GM12875 (cell line): ENCODE results near the gene IQCE.

Source experiments
- H3K4me3 ChIP-seq: one replicate; pipeline ENCODE4 v1.5.1; 2011; ENCODE audit warnings: low read depth, low read length, control low read depth
- TF ChIP-seq, protein P1 (sequence below): IDR thresholded peaks from 2 replicates; pipeline ENCODE4 v1.5.1; 2011; ENCODE audit warnings: low read depth, mild to moderate bottlenecking, control low read depth, inconsistent platforms, low read length, moderate library complexity, borderline replicate concordance; ENCODE audit not compliant: insufficient read depth

The IQCE gene

DNA sequence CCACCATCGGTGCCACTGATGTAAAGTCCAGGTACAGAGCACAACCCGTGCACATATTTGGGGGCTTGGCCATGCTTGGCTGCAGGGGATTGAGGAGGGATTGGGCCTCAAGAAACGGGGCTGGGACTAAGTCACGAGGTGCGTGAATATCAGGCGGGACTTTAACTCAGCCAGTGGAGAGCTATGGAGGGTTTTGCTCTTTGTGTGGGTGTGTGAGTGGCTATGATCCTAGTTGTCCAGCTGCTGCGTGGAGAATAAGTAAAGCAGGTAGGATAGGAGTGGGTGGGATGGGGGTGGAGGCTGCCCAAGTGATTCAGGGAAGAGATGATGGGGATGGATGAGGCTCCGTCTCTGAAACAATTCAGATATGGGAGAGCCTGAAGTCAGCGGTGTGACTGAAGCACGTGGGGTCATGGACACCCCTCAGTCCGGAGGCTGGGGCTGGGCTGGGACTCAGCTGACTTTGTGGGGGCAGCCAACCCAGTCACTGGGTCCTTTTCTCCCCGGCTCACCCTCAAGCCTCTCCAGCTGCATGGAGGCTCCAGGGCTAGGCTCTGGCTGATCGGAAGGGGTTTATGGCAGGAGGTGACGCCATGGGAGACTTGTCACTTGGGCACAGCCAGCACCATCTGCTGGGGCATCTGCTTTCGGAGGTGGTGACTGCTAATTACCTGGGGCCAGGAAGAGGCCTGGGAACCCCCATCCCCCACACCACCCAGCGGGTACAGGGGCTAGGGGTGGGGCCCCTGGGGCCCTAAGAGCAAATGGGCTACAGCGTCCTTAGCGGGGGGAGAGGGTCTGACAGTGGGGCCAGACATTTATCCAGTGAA lies 40.9 kb upstream of the IQCE start:
- no peak overlapping the region for H3K4me3 ChIP-seq
- TF ChIP-seq, protein P1, sequence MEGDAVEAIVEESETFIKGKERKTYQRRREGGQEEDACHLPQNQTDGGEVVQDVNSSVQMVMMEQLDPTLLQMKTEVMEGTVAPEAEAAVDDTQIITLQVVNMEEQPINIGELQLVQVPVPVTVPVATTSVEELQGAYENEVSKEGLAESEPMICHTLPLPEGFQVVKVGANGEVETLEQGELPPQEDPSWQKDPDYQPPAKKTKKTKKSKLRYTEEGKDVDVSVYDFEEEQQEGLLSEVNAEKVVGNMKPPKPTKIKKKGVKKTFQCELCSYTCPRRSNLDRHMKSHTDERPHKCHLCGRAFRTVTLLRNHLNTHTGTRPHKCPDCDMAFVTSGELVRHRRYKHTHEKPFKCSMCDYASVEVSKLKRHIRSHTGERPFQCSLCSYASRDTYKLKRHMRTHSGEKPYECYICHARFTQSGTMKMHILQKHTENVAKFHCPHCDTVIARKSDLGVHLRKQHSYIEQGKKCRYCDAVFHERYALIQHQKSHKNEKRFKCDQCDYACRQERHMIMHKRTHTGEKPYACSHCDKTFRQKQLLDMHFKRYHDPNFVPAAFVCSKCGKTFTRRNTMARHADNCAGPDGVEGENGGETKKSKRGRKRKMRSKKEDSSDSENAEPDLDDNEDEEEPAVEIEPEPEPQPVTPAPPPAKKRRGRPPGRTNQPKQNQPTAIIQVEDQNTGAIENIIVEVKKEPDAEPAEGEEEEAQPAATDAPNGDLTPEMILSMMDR: no peak

DNA sequence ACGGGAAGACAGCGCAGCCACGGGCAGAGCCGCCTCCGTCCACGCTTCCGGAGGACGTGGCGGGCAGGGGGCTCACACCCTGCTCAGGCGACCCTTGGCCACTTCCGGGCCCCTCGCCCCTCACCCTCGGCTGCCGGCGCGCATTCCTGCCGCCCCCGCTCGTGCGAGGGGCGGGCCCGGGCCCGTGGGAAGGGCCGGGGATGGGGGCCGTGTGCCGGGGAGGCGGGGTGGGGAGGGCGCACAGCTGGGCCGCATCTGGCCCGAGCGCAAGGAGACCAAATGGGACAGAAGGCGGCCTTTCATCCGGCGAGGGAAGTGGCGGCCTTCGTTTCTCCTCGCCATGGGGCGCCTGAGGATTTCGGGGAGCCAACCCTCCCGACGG lies 40.1 kb upstream of the IQCE start:
- peak overlapping the region; percentile 49 for H3K4me3 ChIP-seq

DNA sequence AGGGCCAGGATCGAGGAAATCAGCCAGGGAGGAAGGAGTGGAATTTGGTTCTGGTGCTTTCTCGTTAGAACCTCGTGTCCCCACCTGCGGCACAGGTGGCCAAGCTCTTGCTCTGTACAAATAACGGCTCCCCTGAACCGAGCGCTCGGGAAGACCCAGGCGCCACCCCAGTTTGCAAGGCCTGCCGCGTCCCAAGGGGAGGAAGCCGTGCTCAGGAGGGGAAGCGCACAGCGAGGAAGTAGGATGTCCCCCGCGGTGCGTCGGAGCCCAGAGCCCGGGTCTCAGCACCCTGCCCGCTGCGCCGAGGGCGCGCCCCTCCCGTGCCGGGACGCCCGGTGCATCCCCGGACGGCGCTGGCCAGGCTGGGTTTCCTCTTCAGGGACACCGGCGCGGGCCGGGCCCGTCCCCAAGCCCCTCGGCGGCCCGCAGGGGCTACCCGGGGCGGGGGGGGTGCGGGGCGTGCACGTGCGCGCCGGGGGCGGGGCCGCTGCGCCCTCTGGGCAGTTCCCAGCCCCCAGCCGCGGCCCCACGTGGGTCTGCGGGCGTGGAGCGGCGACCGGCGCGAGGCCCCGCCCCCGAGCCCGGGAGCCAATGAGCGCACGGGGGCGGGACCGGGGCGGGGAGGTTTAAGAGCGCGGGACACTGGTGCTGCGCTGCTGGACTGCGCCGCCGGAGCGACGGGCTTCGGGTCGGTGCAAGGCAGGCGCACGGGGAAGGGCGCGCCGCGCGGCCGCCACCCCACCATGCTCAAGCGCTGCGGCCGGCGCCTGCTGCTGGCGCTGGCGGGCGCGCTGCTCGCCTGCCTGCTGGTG lies 39.5 kb upstream of the IQCE start, which contains the start of gene LFNG:
Gene LFNG (plus strand): TSS at position 656 of the 812 bp plus-strand sequence. CDS start 88 bp downstream, at position 744.
- TF ChIP-seq, protein P1: no peak
- H3K4me3 ChIP-seq: peak within 1 kb of the TSS; percentile 49

More for the DNA sequence above, 40.1 kb upstream of the IQCE start:
- TF ChIP-seq, protein P1: no peak

DNA sequence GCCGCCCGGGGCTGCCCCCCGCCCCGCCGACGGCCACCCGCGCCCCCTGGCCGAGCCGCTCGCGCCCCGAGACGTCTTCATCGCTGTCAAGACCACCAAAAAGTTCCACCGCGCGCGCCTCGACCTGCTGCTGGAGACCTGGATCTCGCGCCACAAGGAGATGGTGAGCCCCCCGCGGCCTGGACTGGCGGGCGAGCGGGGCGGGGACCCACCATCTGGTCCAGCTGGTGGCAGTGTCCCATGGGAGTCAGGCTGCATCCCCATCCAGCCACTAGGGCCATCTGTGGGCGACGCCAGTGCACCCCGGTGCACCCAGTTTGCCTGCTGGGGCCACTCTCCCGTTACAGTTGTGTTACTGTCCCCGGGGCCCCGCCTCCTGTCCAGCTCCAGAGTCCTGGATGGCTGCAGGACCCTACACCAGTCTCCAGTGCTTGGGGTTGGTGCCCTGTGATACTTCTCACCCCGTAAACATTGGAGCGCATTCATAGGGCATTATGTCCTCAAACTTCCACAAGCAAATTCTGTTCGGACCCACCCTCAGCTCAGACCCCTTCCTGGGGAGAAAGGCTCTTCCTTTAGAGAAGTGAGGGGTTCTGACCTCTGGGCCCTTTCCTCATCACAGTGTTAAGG lies 38.5 kb upstream of the IQCE start:
- H3K4me3 ChIP-seq: no peak overlapping the region
- TF ChIP-seq, protein P1: no peak

DNA sequence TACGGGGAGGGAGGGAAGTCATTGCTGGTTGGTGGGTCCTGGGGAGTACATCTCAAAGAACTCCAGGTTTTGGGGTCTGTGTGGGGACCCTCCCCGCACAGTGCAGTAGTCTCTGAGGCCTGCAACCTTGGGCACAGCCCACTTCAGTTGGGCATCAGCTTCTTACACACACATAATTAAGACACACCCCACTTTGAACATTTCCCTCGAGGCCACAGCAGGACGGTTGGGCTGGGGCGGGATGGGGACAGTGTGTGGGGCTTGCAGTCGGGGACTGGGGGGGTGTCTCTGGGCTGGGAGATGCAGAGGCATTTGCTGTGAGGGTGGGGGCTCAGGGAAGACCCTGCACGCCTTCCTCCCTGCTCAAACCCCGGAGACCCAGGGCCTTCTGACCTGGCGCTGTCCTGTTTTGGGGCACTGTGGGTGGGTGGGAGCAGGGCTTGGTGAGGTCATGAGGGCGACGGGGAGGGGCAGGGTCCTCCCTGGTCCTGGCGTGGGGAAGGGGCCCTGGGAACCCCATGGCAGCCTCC lies 38.0 kb upstream of the IQCE start:
- H3K4me3 ChIP-seq: no peak overlapping the region
- TF ChIP-seq, protein P1: no peak

DNA sequence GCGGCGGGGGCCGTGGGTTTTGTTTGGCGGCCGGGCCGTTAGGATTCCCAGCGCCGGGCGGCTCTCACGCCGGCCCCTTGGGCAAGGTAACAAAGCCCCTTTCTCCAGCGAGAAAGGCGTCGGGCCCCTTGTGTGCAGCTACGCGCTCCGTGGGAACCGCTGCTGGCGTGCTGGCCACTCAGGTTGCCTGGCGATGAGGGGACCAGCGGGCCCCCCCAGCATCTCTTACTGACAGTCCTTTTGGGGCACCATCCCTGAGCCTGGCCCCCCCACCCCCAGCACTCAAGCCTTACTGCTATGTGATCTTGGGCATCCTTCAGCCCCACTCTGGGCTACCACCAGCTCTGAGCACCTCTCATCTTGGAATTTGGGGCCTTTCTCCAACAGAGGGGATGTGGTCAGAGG lies 37.4 kb upstream of the IQCE start:
- TF ChIP-seq, protein P1: no peak

More for the DNA sequence above, 37.4 kb upstream of the IQCE start:
- no peak overlapping the region for H3K4me3 ChIP-seq
